Measurements from ENCODE around the gene CDH5. TPM values are rescaled to one million over a fixed set of nuclear protein-coding genes. Genes with fewer than 3 reads are reported as not detected.

The CDH5 gene
- total RNA-seq, 2 donors from 2014 or later, result 21.1 to 40.0 TPM

GRCh38 chr16:66380421-66380820 lies 13.9 kb downstream of the CDH5 start:
- TF ChIP-seq, protein P1, sequence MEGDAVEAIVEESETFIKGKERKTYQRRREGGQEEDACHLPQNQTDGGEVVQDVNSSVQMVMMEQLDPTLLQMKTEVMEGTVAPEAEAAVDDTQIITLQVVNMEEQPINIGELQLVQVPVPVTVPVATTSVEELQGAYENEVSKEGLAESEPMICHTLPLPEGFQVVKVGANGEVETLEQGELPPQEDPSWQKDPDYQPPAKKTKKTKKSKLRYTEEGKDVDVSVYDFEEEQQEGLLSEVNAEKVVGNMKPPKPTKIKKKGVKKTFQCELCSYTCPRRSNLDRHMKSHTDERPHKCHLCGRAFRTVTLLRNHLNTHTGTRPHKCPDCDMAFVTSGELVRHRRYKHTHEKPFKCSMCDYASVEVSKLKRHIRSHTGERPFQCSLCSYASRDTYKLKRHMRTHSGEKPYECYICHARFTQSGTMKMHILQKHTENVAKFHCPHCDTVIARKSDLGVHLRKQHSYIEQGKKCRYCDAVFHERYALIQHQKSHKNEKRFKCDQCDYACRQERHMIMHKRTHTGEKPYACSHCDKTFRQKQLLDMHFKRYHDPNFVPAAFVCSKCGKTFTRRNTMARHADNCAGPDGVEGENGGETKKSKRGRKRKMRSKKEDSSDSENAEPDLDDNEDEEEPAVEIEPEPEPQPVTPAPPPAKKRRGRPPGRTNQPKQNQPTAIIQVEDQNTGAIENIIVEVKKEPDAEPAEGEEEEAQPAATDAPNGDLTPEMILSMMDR (IDR thresholded peaks at IDR 0.05), result no peak
- Histone ChIP-seq H3K4me3 (no peak overlapping the region), H3K27ac (no peak overlapping the region), H3K27me3 (replicated peaks; ENCODE audit: insufficient read depth) (no peaks in the 10 kb centered on the region), H3K36me3 (no peaks in the 10 kb centered on the region), H3K4me1 (ENCODE audit: control insufficient read depth in 1 of 2, low read depth in 2 of 2) (no peaks in the 10 kb centered on the region), H3K9me3 (no peaks in the 10 kb centered on the region)
- DNase-seq (ENCODE audit: low spot score) (no peak), ATAC-seq (ENCODE audit: insufficient number of reproducible peaks, low FRiP score, low read depth) (no peak)

DNA sequence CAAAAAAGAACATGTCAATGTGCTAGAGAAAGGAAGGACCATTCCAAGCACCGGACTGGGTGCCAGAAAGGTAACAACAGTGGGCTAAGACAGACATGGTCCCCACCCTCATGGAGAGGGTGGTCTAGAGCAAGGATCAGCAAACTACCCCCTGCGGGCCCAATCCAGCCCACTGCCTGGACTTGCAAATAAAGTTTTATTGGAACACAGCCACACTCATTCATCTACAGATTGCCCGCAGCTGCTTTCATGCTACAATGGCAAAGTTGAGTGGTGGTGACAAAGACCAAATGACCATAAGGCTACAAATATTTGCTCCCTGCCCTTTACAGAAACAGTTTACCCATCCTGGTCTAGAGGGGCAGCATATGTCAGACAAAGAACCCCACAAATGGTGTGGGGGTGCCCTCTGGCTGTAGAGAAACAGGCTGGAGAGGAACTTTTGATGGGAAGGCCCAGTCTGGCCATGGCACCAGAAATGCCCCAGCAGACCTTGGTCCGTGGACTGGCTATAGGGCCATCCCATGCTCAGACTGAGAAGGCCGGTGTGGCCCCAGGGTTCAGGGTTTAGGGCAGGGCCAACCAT lies 15.2 kb downstream of the CDH5 start:
- Histone ChIP-seq H3K9me3 (no peaks in the 10 kb centered on the region), H3K4me1 (ENCODE audit: control insufficient read depth in 1 of 2, low read depth in 2 of 2) (no peaks in the 10 kb centered on the region), H3K4me3 (no peak overlapping the region), H3K27ac (no peak overlapping the region), H3K27me3 (replicated peaks; ENCODE audit: insufficient read depth) (no peaks in the 10 kb centered on the region), H3K36me3 (no peaks in the 10 kb centered on the region)
- no peak for ATAC-seq (ENCODE audit: insufficient number of reproducible peaks, low FRiP score, low read depth)
- DNase-seq (ENCODE audit: low spot score), result no peak
- TF ChIP-seq, protein P1 (IDR thresholded peaks at IDR 0.05), result no peak

DNA sequence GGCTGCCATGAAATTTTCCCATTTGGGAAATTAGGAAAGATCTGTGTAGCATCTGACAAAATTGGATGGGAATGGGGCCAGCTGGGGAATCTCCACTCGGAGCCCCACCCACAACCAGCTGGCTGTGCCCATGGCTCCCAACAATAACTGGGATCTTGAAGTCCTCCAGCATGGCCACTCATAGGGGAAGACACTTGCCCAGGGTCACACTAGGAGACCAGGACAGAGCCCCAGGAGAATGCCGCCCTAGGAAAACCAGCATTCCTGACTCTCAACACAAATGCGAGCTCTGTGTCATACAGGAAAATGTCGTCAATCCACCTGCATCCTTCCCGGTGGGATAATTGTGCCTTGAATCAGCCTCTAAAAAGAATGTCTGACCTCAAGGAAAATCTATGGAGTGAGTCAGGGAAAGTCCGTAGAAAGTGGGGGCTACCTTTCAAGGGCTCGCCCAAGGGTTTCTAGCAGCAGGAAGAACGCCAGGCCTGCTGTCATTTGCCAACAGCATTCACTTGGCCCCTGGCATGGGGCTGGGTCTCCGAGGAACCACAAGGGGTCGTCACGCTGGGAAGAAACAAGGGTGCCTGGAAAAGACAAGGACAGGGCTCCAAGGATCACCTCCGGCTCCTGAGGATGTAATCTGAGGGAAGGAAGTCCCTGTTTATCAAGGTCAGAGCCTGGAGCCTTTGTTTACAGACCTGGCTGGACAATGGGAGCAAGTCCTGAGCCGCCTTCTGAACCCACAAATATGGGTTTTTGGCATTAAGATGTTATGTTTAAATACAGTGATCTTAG lies 15.9 kb downstream of the CDH5 start:
- ATAC-seq (ENCODE audit: insufficient number of reproducible peaks, low FRiP score, low read depth), result no peak
- no peak overlapping the region for H3K27ac ChIP-seq
- no peaks in the 10 kb centered on the region for H3K27me3 ChIP-seq (replicated peaks; ENCODE audit: insufficient read depth)
- H3K4me1 ChIP-seq (ENCODE audit: control insufficient read depth in 1 of 2, low read depth in 2 of 2), result no peaks in the 10 kb centered on the region
- H3K9me3 ChIP-seq, result no peaks in the 10 kb centered on the region
- TF ChIP-seq, protein P1 (IDR thresholded peaks at IDR 0.05), result no peak
- H3K4me3 ChIP-seq, result no peak overlapping the region
- H3K36me3 ChIP-seq, result no peaks in the 10 kb centered on the region
- DNase-seq (ENCODE audit: low spot score), result no peak

- TF ChIP-seq, protein P1 (IDR thresholded peaks at IDR 0.05), result no peak
These were observed 16.4 kb downstream of the CDH5 start for GRCh38 chr16:66382966-66383299.

DNA sequence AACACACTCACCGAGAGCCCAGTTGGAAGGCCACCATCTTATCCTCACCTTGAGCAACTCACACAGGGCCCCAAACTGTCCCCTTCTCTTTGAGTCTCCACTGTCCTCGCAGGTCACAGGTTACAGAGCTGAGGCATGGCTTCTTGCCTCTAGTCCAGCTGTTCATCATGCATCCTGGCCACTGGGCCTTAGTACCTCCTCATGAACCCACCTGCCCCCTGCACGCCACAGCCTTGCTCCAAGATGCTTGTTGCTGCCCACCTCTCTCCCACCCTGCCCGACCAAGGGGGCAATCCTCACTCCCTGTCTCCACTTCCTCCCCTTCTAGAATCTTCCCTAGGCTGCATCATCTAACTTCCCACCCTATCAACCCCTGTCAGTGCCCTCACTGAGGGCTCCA lies 17.1 kb downstream of the CDH5 start:
- Histone ChIP-seq H3K36me3 (no peaks in the 10 kb centered on the region), H3K27me3 (replicated peaks; ENCODE audit: insufficient read depth) (no peaks in the 10 kb centered on the region), H3K4me3 (no peak overlapping the region), H3K9me3 (no peaks in the 10 kb centered on the region), H3K27ac (no peak overlapping the region), H3K4me1 (ENCODE audit: control insufficient read depth in 1 of 2, low read depth in 2 of 2) (no peaks in the 10 kb centered on the region)
- ATAC-seq (ENCODE audit: insufficient number of reproducible peaks, low FRiP score, low read depth) (no peak), DNase-seq (ENCODE audit: low spot score) (no peak)
- TF ChIP-seq, protein P1 (IDR thresholded peaks at IDR 0.05), result no peak

More at GRCh38 chr16:66382966-66383299, 16.4 kb downstream of the CDH5 start:
- Histone ChIP-seq H3K27ac (no peak overlapping the region), H3K36me3 (no peaks in the 10 kb centered on the region), H3K27me3 (replicated peaks; ENCODE audit: insufficient read depth) (no peaks in the 10 kb centered on the region), H3K4me1 (ENCODE audit: control insufficient read depth in 1 of 2, low read depth in 2 of 2) (no peaks in the 10 kb centered on the region), H3K9me3 (no peaks in the 10 kb centered on the region), H3K4me3 (no peak overlapping the region)
- ATAC-seq (ENCODE audit: insufficient number of reproducible peaks, low FRiP score, low read depth), result no peak
- DNase-seq (ENCODE audit: low spot score), result no peak
